Karpas-422 (cell line): ENCODE data around the gene JPH4. TPM values are rescaled to one million over a fixed set of nuclear protein-coding genes. Genes with fewer than 3 reads are reported as not detected.
"Not testable (repeated sequence)": the region's sequence is repeated elsewhere in the genome, so short reads cannot be mapped to it uniquely, and the experiment has no call there.

ENCODE experiments used
- DNase-seq: peaks from one replicate; pipeline ENCODE4 v3.0.0-alpha.2; 2015
- H2AFZ ChIP-seq: fragments of 200-600 bp; sonication (generic); 2 replicates; pipeline ENCODE4 v1.6.1; 2014; ENCODE audit warnings: antibody characterized with exemption, low read length, mixed read lengths
- H3K27ac ChIP-seq: fragments of 200-600 bp; sonication (generic); 2 replicates; pipeline ENCODE4 v1.5.1; 2014; ENCODE audit warnings: mild to moderate bottlenecking, low read length, moderate library complexity
- H3K27me3 ChIP-seq: fragments of 200-600 bp; sonication (generic); 2 replicates; pipeline ENCODE4 v1.6.1; 2014; ENCODE audit warnings: low read length, mixed read lengths
- H3K36me3 ChIP-seq: fragments of 200-600 bp; sonication (generic); 2 replicates; pipeline ENCODE4 v1.6.1; 2014; ENCODE audit warnings: low read length, mixed read lengths; ENCODE audit not compliant: insufficient read depth
- H3K4me1 ChIP-seq: fragments of 200-600 bp; sonication (generic); 2 replicates; pipeline ENCODE4 v1.6.1; 2014; ENCODE audit warnings: mild to moderate bottlenecking, low read length, mixed read lengths
- H3K4me2 ChIP-seq: fragments of 200-600 bp; sonication (generic); 2 replicates; pipeline ENCODE4 v1.6.1; 2014; ENCODE audit warnings: low read length, low read depth, mild to moderate bottlenecking; ENCODE audit not compliant: poor library complexity, severe bottlenecking
- H3K4me3 ChIP-seq: fragments of 200-600 bp; sonication (generic); 2 replicates; pipeline ENCODE4 v1.5.1; 2014; ENCODE audit warnings: mild to moderate bottlenecking, antibody characterized with exemption, low read length, mixed read lengths
- H3K79me2 ChIP-seq: fragments of 200-600 bp; sonication (generic); 2 replicates; pipeline ENCODE4 v1.6.1; 2014; ENCODE audit warnings: mild to moderate bottlenecking, low read length, mixed read lengths
- H3K9ac ChIP-seq: fragments of 200-600 bp; sonication (generic); 2 replicates; pipeline ENCODE4 v1.6.0; 2014; ENCODE audit warnings: low read length
- H3K9me2 ChIP-seq: fragments of 200-600 bp; sonication (generic), shearing (Covaris generic); replicated peaks from 2 replicates; pipeline ENCODE4 v1.6.0; 2014; ENCODE audit warnings: mild to moderate bottlenecking, low read length, moderate library complexity; ENCODE audit not compliant: insufficient read depth
- H3K9me3 ChIP-seq: fragments of 300-700, 200-600 bp; sonication (generic); 2 replicates; pipeline ENCODE4 v1.6.1; 2014; ENCODE audit warnings: low read length, mixed read lengths
- H4K20me1 ChIP-seq: fragments of 200-600 bp; sonication (generic); 2 replicates; pipeline ENCODE4 v1.6.1; 2014; ENCODE audit warnings: mild to moderate bottlenecking, antibody characterized with exemption, low read length, low read depth; ENCODE audit not compliant: insufficient read depth
- total RNA-seq: library from RNA; depleted of rRNA; stranded (reverse); fragments of >200 nt; shearing (Covaris generic); gene quantifications from 2 replicates; pipeline ENCODE4 v1.2.3, GENCODE V29; 2014; ENCODE audit warnings: low replicate concordance

Gene JPH4
- total RNA-seq, 1 experiment from 2014 or later: not detected

DNA sequence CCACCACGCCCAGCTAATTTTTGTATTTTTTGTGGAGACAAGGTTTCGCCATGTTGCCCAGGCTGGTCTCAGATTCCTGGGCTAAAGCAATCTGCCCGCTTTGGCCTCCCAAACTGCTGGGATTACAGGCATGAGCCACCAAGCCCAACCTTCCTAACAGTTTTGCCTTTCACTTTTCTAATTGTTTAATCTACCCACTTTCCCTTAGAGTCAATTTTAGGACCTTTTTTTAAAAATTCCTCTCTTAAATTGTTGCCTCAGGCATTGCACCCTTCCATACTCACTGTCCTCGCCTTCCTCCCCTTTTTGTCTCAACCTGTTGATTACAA lies 38.5 kb downstream of the JPH4 start:
- Histone ChIP-seq H3K36me3 (no peaks in the 10 kb centered on the region), H3K9me3 (no peaks in the 10 kb centered on the region), H3K27ac (no peak overlapping the region), H2AFZ (no peak overlapping the region), H3K9me2 (no peaks in the 10 kb centered on the region), H3K27me3 (no peaks in the 10 kb centered on the region), H3K9ac (no peak overlapping the region), H3K4me2 (no peak overlapping the region), H3K4me3 (no peak overlapping the region), H3K4me1 (peaks cover 34% of the 10 kb centered on the region), H4K20me1 (no peaks in the 10 kb centered on the region), H3K79me2 (no peaks in the 10 kb centered on the region)
- no peak for DNase-seq

- no peak overlapping the region for H3K9ac ChIP-seq
- no peaks in the 10 kb centered on the region for H3K9me2 ChIP-seq
- no peaks in the 10 kb centered on the region for H4K20me1 ChIP-seq
- no peaks in the 10 kb centered on the region for H3K9me3 ChIP-seq
- no peak overlapping the region for H3K27ac ChIP-seq
- H3K4me3 ChIP-seq: no peak overlapping the region
- no peak overlapping the region for H3K4me2 ChIP-seq
- no peaks in the 10 kb centered on the region for H3K79me2 ChIP-seq
- DNase-seq: peak; percentile 88
- no peaks in the 10 kb centered on the region for H3K27me3 ChIP-seq
- H3K4me1 ChIP-seq: peaks cover 34% of the 10 kb centered on the region
- no peaks in the 10 kb centered on the region for H3K36me3 ChIP-seq
- no peak overlapping the region; the same call in 1 of the 2 replicates for H2AFZ ChIP-seq
Observed at GRCh38 chr14:23539248-23540140, 39.1 kb downstream of the JPH4 start.

DNA sequence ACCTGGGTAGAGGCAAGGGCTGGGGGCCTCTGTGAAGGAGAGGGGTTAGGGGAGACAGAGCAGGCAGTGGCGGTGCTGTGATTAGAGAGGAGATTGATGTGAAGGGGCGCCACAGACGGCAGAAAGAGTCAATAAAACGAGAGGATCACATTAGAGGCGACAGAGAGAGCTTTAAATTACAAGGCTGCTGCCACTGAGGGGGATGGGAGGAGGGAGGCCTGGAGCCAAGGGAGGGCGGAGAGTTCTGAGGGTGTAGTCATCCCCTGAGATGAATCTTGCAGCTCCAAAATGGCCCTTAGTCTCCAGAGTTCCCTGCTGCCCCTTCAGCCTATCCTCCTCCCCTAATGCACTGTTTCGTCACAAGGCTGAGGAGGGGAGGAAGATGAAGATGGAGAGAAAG lies 39.8 kb downstream of the JPH4 start:
- Histone ChIP-seq H3K36me3 (no peaks in the 10 kb centered on the region), H4K20me1 (no peaks in the 10 kb centered on the region), H3K27me3 (no peaks in the 10 kb centered on the region), H3K9me3 (no peaks in the 10 kb centered on the region), H2AFZ (no peak overlapping the region; the same call in 1 of the 2 replicates), H3K4me2 (peak overlapping the region; percentile 56), H3K27ac (no peak overlapping the region), H3K9me2 (no peaks in the 10 kb centered on the region), H3K9ac (no peak overlapping the region), H3K79me2 (no peaks in the 10 kb centered on the region), H3K4me1 (peaks cover 34% of the 10 kb centered on the region), H3K4me3 (no peak overlapping the region)
- DNase-seq: no peak

- H3K9me3 ChIP-seq: no peaks in the 10 kb centered on the region
- no peak for DNase-seq
Observed at GRCh38 chr14:23538050-23538718, 40.4 kb downstream of the JPH4 start.

GRCh38 chr14:23537351-23538049 lies 41.1 kb downstream of the JPH4 start:
- H3K9me2 ChIP-seq: no peaks in the 10 kb centered on the region
- H4K20me1 ChIP-seq: no peaks in the 10 kb centered on the region
- no peak for DNase-seq
- no peaks in the 10 kb centered on the region for H3K79me2 ChIP-seq
- H3K4me1 ChIP-seq: peaks cover 33% of the 10 kb centered on the region
- no peak overlapping the region for H3K4me3 ChIP-seq
- H3K4me2 ChIP-seq: peak overlapping the region; percentile 56
- no peaks in the 10 kb centered on the region for H3K27me3 ChIP-seq
- H3K9ac ChIP-seq: no peak overlapping the region
- H3K27ac ChIP-seq: no peak overlapping the region
- H3K36me3 ChIP-seq: no peaks in the 10 kb centered on the region
- H3K9me3 ChIP-seq: no peaks in the 10 kb centered on the region
- no peak overlapping the region for H2AFZ ChIP-seq

More at GRCh38 chr14:23538050-23538718, 40.4 kb downstream of the JPH4 start:
- no peaks in the 10 kb centered on the region for H3K36me3 ChIP-seq
- no peaks in the 10 kb centered on the region for H3K27me3 ChIP-seq
- no peaks in the 10 kb centered on the region for H4K20me1 ChIP-seq
- no peak overlapping the region for H2AFZ ChIP-seq
- peaks cover 34% of the 10 kb centered on the region for H3K4me1 ChIP-seq
- H3K4me2 ChIP-seq: peak overlapping the region; percentile 56
- H3K9me2 ChIP-seq: no peaks in the 10 kb centered on the region
- no peak overlapping the region for H3K9ac ChIP-seq
- H3K4me3 ChIP-seq: no peak overlapping the region
- H3K27ac ChIP-seq: no peak overlapping the region
- no peaks in the 10 kb centered on the region for H3K79me2 ChIP-seq

DNA sequence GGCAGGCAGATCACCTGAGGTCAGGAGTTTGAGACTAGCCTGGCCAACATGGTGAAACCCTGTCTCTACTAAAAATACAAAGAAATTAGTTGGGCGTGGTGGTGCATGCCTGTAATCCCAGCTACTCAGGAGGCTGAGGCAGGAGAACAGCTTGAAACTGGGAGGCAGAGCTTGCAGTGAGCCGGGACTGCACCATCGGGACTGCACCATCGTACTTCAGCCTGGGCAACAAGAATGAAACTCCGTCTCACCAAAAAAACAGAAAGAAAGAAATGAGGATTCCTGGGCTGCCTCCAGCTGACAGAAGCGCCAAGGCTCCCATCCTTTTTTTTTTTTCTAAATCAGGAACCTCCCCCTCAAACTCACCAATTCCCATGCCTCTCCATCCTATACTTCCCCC lies 41.7 kb downstream of the JPH4 start:
- H4K20me1 ChIP-seq, H3K9me2 ChIP-seq, H3K9me3 ChIP-seq, H3K9ac ChIP-seq, H3K27me3 ChIP-seq, H2AFZ ChIP-seq, H3K27ac ChIP-seq, H3K4me3 ChIP-seq, H3K79me2 ChIP-seq, H3K4me2 ChIP-seq, H3K36me3 ChIP-seq, DNase-seq: not testable (repeated sequence)
- H3K4me1 ChIP-seq: peaks cover 27% of the 10 kb centered on the region

DNA sequence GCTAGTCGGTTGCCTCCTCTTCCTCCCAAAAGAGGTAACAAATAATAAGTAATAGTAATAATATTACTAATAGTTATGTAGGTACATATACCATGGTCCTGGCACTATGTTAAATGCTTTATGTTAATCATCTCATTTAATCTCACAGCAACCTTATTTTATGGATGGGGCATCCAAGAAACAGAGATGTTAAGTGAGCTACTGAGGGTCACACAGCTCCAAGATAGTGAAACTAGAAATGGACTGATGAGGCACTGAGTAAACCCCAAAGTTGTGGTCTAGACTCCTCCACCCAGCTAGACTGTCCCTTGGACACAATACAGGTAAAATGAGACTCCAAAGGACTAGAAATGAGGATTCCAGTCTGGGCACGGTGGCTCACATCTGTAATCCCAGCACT lies 42.1 kb downstream of the JPH4 start:
- H3K4me2 ChIP-seq: no peak overlapping the region
- no peak for DNase-seq
- H3K4me1 ChIP-seq: peaks cover 25% of the 10 kb centered on the region
- no peaks in the 10 kb centered on the region for H3K79me2 ChIP-seq
- no peak overlapping the region for H2AFZ ChIP-seq
- no peaks in the 10 kb centered on the region for H3K9me3 ChIP-seq
- no peak overlapping the region for H3K27ac ChIP-seq
- H4K20me1 ChIP-seq: no peaks in the 10 kb centered on the region
- H3K4me3 ChIP-seq: no peak overlapping the region
- no peak overlapping the region for H3K9ac ChIP-seq
- H3K36me3 ChIP-seq: no peaks in the 10 kb centered on the region
- no peaks in the 10 kb centered on the region for H3K27me3 ChIP-seq
- H3K9me2 ChIP-seq: no peaks in the 10 kb centered on the region

GRCh38 chr14:23535943-23536342 lies 42.6 kb downstream of the JPH4 start:
- H3K4me3 ChIP-seq: no peak overlapping the region
- H3K79me2 ChIP-seq: no peaks in the 10 kb centered on the region

More at GRCh38 chr14:23535943-23536342, 42.6 kb downstream of the JPH4 start:
- no peaks in the 10 kb centered on the region for H3K9me2 ChIP-seq
- no peaks in the 10 kb centered on the region for H3K27me3 ChIP-seq
- H3K4me2 ChIP-seq: no peak overlapping the region
- H4K20me1 ChIP-seq: no peaks in the 10 kb centered on the region
- DNase-seq: no peak
- H3K36me3 ChIP-seq: no peaks in the 10 kb centered on the region
- no peak overlapping the region for H3K27ac ChIP-seq
- H3K9me3 ChIP-seq: no peaks in the 10 kb centered on the region
- no peak overlapping the region for H3K9ac ChIP-seq
- H2AFZ ChIP-seq: no peak overlapping the region
- H3K4me1 ChIP-seq: peaks cover 25% of the 10 kb centered on the region
